SK-N-SH treated with all-trans-retinoic acid at 6 μM for 48 hours (cell line): ENCODE data around the gene ZNF80.
"Not testable (repeated sequence)": the region's sequence is repeated elsewhere in the genome, so short reads cannot be mapped to it uniquely, and the experiment has no call there.

ENCODE experiments used
- CSRNP3 ChIP-seq: fragments of 250-450 bp; sonication (Bioruptor Pico); IDR thresholded peaks from 2 replicates; pipeline ENCODE4 v1.5.1; 2021; ENCODE audit warnings: mild to moderate bottlenecking, moderate library complexity
- ESRRG ChIP-seq: fragments of 250-450 bp; sonication (Bioruptor Pico); IDR thresholded peaks from 2 replicates; pipeline ENCODE4 v1.6.1; 2021; ENCODE audit warnings: mild to moderate bottlenecking
- GLIS3 ChIP-seq: fragments of 250-450 bp; sonication (Bioruptor Pico); IDR thresholded peaks from 2 replicates; pipeline ENCODE4 v1.5.0; 2020; ENCODE audit warnings: mild to moderate bottlenecking, moderate library complexity
- ISL1 ChIP-seq: fragments of 250-450 bp; sonication (Bioruptor Pico); IDR thresholded peaks from 2 replicates; pipeline ENCODE4 v2.1.2; 2022; ENCODE audit warnings: mild to moderate bottlenecking, moderate library complexity
- OSR1 ChIP-seq: fragments of 250-450 bp; sonication (Bioruptor Pico); IDR thresholded peaks from 2 replicates; pipeline ENCODE4 v1.8.0; 2022; ENCODE audit warnings: moderate library complexity, mild to moderate bottlenecking, inconsistent platforms
- RARB ChIP-seq: fragments of 250-450 bp; sonication (Bioruptor Pico); IDR thresholded peaks from 2 replicates; pipeline ENCODE4 v1.8.0; 2021; ENCODE audit warnings: mild to moderate bottlenecking, moderate library complexity
- TCF4 ChIP-seq: fragments of 250-450 bp; sonication (Bioruptor Pico); IDR thresholded peaks from 2 replicates; pipeline ENCODE4 v1.8.0; 2021; ENCODE audit warnings: mild to moderate bottlenecking, moderate library complexity, borderline replicate concordance
- ZC3H10 ChIP-seq: fragments of 250-450 bp; sonication (Bioruptor Pico); IDR thresholded peaks from 2 replicates; pipeline ENCODE4 v1.5.1; 2021; ENCODE audit warnings: mild to moderate bottlenecking, moderate library complexity
- ZFP30 ChIP-seq: fragments of 450-650 bp; formaldehyde crosslinking; IDR thresholded peaks from 2 replicates; pipeline ENCODE4 v1.5.0; 2022; ENCODE audit warnings: mild to moderate bottlenecking, moderate library complexity
- ZNF70 ChIP-seq: fragments of 450-650 bp; formaldehyde crosslinking; IDR thresholded peaks from 2 replicates; pipeline ENCODE4 v1.5.0; 2020; ENCODE audit warnings: mild to moderate bottlenecking, moderate library complexity
- ZNF8 ChIP-seq: fragments of 450-650 bp; formaldehyde crosslinking; IDR thresholded peaks from 2 replicates; pipeline ENCODE4 v1.5.0; 2020; ENCODE audit warnings: mild to moderate bottlenecking, moderate library complexity
- TF ChIP-seq, protein P1 (sequence below): fragments of 250-450 bp; sonication (Bioruptor Pico); IDR thresholded peaks from 2 replicates; pipeline ENCODE4 v1.5.1; 2020; ENCODE audit warnings: low read depth, mild to moderate bottlenecking, moderate library complexity
- TF ChIP-seq, protein P2 (sequence below): fragments of 250-450 bp; sonication (Bioruptor Pico); IDR thresholded peaks from 2 replicates; pipeline ENCODE4 v1.8.0; 2020; ENCODE audit warnings: mild to moderate bottlenecking, moderate library complexity, borderline replicate concordance

DNA sequence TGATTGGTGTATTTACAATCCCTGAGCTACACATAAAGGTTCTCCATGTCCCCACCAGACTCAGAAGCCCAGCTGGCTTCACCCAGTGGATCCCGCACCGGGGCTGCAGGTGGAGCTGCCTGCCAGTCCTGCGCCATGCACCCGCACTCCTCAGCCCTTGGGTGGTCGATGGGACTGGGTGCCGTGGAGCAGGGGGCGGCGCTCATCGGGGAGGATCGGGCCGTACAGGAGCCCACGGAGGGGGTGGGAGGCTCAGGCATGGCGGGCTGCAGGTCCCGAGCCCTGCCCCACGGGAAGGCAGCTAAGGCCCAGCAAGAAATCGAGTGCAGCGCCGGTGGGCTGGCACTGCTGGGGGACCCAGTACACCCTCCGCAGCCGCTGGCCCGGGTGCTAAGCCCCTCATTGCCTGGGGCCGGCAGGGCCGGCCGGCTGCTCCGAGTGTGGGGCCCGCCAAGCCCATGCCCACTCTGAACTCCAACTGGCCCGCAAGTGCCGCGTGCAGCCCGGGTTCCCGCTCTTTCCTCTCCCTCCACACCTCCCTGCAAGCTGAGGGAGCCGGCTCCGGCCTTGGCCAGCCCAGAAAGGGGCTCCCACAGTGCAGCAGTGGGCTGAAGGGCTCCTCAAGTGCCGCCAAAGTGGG is 888 bp upstream of the ZNF80 start:
- TF ChIP-seq, protein P1, sequence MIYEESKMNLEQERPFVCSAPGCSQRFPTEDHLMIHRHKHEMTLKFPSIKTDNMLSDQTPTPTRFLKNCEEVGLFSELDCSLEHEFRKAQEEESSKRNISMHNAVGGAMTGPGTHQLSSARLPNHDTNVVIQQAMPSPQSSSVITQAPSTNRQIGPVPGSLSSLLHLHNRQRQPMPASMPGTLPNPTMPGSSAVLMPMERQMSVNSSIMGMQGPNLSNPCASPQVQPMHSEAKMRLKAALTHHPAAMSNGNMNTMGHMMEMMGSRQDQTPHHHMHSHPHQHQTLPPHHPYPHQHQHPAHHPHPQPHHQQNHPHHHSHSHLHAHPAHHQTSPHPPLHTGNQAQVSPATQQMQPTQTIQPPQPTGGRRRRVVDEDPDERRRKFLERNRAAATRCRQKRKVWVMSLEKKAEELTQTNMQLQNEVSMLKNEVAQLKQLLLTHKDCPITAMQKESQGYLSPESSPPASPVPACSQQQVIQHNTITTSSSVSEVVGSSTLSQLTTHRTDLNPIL (CRISPR knock-in tag) = not testable (repeated sequence)
- not testable (repeated sequence) for TF ChIP-seq OSR1 (CRISPR knock-in tag); TCF4 (CRISPR knock-in tag); ESRRG (CRISPR knock-in tag); ZNF8 (CRISPR knock-in tag); CSRNP3; GLIS3 (CRISPR knock-in tag); ZNF70 (CRISPR knock-in tag); ZFP30 (CRISPR knock-in tag); ZC3H10 (CRISPR knock-in tag); RARB (CRISPR knock-in tag); ISL1 (CRISPR knock-in tag)
- TF ChIP-seq, protein P2, sequence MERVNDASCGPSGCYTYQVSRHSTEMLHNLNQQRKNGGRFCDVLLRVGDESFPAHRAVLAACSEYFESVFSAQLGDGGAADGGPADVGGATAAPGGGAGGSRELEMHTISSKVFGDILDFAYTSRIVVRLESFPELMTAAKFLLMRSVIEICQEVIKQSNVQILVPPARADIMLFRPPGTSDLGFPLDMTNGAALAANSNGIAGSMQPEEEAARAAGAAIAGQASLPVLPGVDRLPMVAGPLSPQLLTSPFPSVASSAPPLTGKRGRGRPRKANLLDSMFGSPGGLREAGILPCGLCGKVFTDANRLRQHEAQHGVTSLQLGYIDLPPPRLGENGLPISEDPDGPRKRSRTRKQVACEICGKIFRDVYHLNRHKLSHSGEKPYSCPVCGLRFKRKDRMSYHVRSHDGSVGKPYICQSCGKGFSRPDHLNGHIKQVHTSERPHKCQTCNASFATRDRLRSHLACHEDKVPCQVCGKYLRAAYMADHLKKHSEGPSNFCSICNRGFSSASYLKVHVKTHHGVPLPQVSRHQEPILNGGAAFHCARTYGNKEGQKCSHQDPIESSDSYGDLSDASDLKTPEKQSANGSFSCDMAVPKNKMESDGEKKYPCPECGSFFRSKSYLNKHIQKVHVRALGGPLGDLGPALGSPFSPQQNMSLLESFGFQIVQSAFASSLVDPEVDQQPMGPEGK = not testable (repeated sequence)
